ENCODE measurements around the gene CCDC69. TPM values are rescaled to one million over a fixed set of nuclear protein-coding genes. Genes with fewer than 3 reads are reported as not detected.

The CCDC69 gene
- total RNA-seq, 2 experiments from 2014 or later, result 36.6 to 38.7 TPM

DNA sequence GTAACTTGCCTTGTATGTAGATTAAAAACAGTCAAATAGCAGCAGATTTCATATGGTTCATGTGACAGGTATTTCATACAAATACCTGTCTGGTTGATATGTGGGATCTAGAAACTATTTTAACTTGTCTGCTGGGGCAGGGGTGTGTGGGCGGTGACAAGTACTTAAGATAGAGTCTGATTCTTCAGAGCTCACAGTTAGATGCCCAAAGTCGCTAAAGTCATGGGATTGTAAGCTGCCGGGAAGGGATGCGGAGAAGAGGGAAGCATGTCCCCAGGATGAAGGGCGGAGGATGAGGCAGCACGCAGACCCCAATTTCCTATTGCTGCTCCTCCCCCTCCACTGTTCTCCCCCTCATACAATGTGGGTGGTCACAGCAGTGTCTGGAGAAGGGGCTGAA, 79.6 kb downstream of the CCDC69 start:
- ChIA-PET POLR2A (no interaction called here), CTCF (interaction anchor here (1.0 to 7.0 kb wide), 2 partner anchors 9 to 19 kb away, joined by 4 to 41 read pairs; no protein-coding TSS in a partner anchor)

DNA sequence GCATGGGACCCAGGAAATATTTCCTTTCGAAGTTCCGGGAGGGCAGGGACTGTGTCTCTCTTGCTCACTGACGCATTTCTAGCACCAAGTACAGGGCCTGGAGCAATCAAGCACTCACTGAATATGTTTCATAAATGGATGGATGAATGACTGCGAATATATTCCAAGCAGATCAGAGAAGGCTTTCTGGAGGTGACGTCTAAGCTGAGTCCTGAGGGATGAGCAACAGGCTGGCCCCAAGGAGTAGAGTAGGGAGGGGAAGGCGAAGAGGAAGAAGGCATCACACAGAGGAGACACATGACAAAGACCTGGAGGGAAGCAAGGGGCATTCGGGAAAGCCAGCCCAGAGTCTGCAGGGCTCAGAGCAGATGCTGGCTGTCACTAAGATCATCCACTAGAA, 80.2 kb downstream of the CCDC69 start:
- POLR2A ChIA-PET, result no interaction called here
- CTCF ChIA-PET, result interaction anchor here (6.2 kb wide), 1 partner anchor 16 kb away, joined by 63 read pairs; no protein-coding TSS in a partner anchor

DNA sequence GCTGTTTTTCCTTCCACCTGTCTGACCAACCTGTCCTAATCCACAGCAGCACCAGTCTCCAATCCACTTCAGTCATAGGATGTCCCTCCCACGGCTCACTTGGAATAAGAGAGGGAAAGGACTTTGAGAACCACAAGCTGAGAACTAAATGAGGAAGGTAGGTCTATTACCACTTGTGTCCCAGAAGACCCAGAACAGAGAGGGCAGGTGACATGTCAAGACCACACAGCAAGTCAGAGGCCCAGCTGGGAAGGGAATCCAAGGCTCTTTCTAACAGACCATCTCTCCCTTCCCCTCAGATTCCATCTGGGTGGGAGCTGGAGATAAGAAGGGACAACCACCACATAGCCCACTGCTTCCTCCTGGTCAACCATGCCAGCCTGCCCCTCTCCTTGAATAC, 81.0 kb downstream of the CCDC69 start:
- POLR2A ChIA-PET, result interaction anchor here (0.6 kb wide), 1 partner anchor 110 kb away, joined by 3 read pairs; the partner anchor contains the start of gene GM2A
- CTCF ChIA-PET, result interaction anchor here (2.0 to 6.2 kb wide), 2 partner anchors 8 to 15 kb away, joined by 9 to 63 read pairs; no protein-coding TSS in a partner anchor

DNA sequence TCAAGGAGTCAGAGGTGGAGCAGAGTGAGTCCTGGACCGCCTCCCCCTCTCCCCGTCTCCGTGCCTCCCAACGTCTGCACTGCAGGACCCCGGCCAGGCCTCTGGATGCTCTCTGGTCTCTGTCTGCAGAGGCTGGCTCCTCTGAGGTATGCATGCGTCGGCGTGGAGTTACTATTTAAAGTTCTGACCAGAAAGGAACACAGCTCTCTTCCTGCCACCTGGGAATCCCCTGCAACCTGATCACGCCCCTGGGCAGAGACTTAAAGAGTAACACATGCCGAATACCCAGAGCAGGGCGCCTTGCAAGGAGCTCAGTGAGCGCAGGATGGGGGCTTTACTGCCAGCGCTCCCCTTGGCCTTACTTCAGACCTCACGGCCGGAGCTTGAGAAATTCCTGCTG, 82.4 kb downstream of the CCDC69 start:
- ChIA-PET CTCF (interaction anchor here (0.6 to 6.2 kb wide), 8 partner anchors 9 to 97 kb away, joined by 3 to 63 read pairs (median 4); partner anchors contain the start of gene TNIP1), POLR2A (interaction anchor here (0.7 to 2.1 kb wide), 5 partner anchors 9 to 82 kb away, joined by 3 to 8 read pairs (median 3); partner anchors contain the start of gene CCDC69)

GRCh38 chr5:151140686-151141459, 83.0 kb downstream of the CCDC69 start:
- ChIA-PET CTCF (interaction anchor here (0.6 to 6.2 kb wide), 9 partner anchors 10 to 98 kb away, joined by 3 to 63 read pairs (median 3); no protein-coding TSS in a partner anchor), POLR2A (interaction anchor here (0.7 to 2.1 kb wide), 6 partner anchors 9 to 83 kb away, joined by 3 to 8 read pairs (median 3); partner anchors contain the start of gene CCDC69)

DNA sequence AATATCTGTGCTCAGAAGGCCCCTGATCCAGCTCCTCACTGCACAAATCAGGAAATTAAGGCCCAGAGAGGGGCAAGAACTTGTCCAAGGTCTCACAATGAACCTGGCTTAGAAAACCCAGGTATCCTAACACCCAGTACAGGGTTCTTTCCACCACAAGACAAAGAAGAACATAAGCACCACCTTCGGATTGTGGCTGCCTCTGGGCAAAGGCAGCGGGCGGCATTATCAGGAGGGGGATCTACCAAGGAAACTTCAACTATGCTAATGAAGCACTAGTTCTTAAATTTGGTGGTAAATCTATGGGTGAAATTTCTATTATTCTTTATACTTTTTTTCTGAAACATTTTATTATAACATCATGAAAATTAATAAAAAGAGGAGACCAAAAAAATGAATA, 84.2 kb downstream of the CCDC69 start:
- ChIA-PET CTCF (interaction anchor here (1.0 to 6.2 kb wide), 4 partner anchors 12 to 99 kb away, joined by 3 to 63 read pairs (median 6); no protein-coding TSS in a partner anchor), POLR2A (no interaction called here)

DNA sequence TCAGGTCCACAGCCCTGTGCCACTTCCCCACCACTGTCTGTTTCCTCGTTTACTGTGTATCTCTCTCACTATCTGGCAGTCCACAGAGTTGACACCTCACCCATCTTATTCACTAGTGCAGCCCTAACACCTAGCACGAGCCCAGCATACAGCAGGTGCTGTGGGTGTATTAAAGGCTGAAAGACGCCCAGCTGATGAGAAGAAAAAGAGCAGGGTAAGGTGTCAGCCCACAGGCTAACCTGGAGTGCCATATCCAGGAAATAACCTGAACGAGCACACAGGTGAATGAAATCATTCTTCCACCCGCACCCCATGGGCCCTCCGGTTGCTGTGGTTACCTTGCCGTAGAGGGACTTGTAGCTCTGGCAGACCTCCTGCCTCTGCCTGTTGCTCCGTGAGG, 84.9 kb downstream of the CCDC69 start:
- ChIA-PET POLR2A (no interaction called here), CTCF (interaction anchor here (0.6 to 6.2 kb wide), 4 partner anchors 11 to 100 kb away, joined by 3 to 63 read pairs (median 6); no protein-coding TSS in a partner anchor)

GRCh38 chr5:151138114-151138513, 85.8 kb downstream of the CCDC69 start:
- POLR2A ChIA-PET, result no interaction called here
- CTCF ChIA-PET, result interaction anchor here (1.2 to 6.2 kb wide), 2 partner anchors 10 kb away, joined by 3 to 63 read pairs; no protein-coding TSS in a partner anchor

- POLR2A ChIA-PET, result no interaction called here
- CTCF ChIA-PET, result interaction anchor here (1.2 to 6.2 kb wide), 4 partner anchors 9 to 27 kb away, joined by 3 to 63 read pairs (median 4); no protein-coding TSS in a partner anchor
Measured at GRCh38 chr5:151137067-151137825, 86.6 kb downstream of the CCDC69 start.

DNA sequence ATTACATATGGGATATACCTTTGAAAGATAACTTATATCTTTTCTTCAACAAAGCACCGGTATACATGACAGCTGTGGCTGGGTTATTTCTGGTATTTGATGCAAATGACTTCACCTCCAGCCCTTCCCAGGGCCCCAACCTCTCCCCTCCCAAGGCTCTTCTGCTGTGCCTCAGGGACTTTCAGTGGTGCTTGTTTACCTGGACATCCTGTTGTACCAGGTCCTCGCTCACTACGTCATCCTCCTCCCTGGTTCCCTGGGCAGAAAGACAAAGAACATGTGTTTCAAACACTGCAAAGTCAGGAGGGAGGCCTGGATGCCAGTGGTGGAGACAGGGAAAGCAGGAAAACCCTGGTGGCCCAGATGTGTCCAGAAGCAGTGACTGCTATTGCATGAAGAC, 89.7 kb downstream of the CCDC69 start:
- POLR2A ChIA-PET, result no interaction called here

GRCh38 chr5:151132963-151133362, 90.9 kb downstream of the CCDC69 start:
- CTCF ChIA-PET, result interaction anchor here (0.9 kb wide), 1 partner anchor 16 kb away, joined by 3 read pairs; no protein-coding TSS in a partner anchor

More for the DNA sequence above, 89.7 kb downstream of the CCDC69 start:
- CTCF ChIA-PET, result interaction anchor here (1.3 kb wide), 1 partner anchor 8 kb away, joined by 6 read pairs; no protein-coding TSS in a partner anchor

More at GRCh38 chr5:151132963-151133362, 90.9 kb downstream of the CCDC69 start:
- POLR2A ChIA-PET, result interaction anchor here (0.6 kb wide), 1 partner anchor 13 kb away, joined by 3 read pairs; no protein-coding TSS in a partner anchor

Other genes starting within 250 kb of the CCDC69 start
- gene GPX3, start 203.5 kb downstream of the CCDC69 start, total RNA-seq, result not detected
- 100 to 1,000 TPM; 197 to 206 TPM for gene TNIP1, start 143.1 kb downstream of the CCDC69 start, total RNA-seq
- 100 to 1,000 TPM; 480 to 490 TPM for gene ANXA6, start 66.3 kb downstream of the CCDC69 start, total RNA-seq
- 10 to 100 TPM; 12.8 to 14.9 TPM for gene GM2A, start 29.1 kb upstream of the CCDC69 start, total RNA-seq
- not detected for gene SLC36A3, start 79.7 kb upstream of the CCDC69 start, total RNA-seq
- not detected for gene SLC36A2, start 123.5 kb upstream of the CCDC69 start, total RNA-seq
- gene SLC36A1, start 223.5 kb upstream of the CCDC69 start, total RNA-seq, result 1 to 10 TPM; 6.3 to 6.4 TPM

Measured in activated CD8-positive, alpha-beta memory T cell treated with anti-CD3 and anti-CD28 coated beads for 36 hours (primary cell).